GM12865 (cell line): ENCODE data around the gene NCOA5.

Experiments
- DNase-seq: peaks from one replicate; pipeline ENCODE4 v3.0.0; 2010; ENCODE audit warnings: low read depth
- H3K4me3 ChIP-seq: 2 replicates; pipeline ENCODE4 v1.5.1; 2011; ENCODE audit warnings: mild to moderate bottlenecking, low read depth, low read length, control low read depth
- CTCF ChIP-seq: IDR thresholded peaks from 2 replicates; pipeline ENCODE4 v1.5.1; 2011; ENCODE audit warnings: low read length, control low read depth, low read depth, inconsistent platforms; ENCODE audit not compliant: insufficient read depth; ENCODE audit errors: missing control alignments

NCOA5 gene

DNA sequence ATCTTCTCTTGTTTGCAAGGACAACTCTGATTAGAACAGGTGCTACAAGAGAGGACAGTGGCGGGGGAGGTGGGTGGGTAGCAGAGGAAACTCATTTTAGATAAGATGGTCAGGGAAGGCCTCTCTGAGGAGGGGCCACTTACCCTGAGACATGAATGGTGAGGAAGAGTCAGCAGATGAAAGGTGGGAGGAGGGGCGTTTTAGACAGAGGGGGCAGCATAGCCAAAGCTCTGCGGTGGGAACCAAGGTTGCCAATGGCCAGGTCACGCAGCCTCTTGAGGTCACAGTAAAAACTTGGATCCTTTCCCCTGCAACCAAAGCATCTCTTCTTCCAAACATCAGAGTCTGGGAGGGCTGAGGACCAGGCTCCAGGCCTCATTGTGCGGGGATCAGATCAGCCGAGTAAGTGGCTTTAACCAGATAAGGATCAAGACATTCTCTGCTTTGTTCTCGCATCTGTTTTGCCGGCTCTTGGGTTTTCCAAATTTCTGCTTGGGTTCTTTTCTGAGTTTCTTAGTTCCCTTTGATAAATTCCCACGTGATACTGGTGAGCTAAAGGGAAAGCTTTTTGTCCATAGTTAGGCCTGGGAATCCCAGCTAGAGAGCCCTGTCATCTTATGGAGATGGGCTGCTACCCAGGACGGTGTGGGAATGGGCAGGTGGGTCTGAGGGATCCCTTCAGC lies 22.8 kb upstream of the NCOA5 start:
- no peak overlapping the region for H3K4me3 ChIP-seq
- TF ChIP-seq CTCF: no peak
- no peak for DNase-seq

DNA sequence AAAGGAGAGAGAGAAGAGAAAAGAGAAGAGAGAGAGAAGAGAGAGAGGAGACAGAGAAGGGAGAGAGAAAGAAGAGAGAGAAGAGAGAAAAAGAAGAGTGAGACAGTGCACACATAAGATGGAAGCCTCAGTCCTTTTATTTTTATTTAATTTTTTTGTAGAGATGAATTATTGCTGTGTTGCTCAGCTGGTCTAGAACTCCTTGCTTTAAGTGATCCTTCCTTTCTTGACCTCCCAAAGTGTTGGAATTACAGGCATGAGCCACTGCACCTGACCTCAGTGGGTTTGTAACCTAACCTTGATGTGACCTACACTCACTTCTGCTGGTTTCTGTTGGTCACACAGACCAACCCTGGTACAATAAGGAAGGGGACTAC lies 22.1 kb upstream of the NCOA5 start:
- no peak for TF ChIP-seq CTCF
- DNase-seq: no peak
- H3K4me3 ChIP-seq: no peak overlapping the region

GRCh38 chr20:46111028-46111835 lies 21.5 kb upstream of the NCOA5 start:
- DNase-seq: peak; percentile 89
- H3K4me3 ChIP-seq: no peak overlapping the region
- TF ChIP-seq CTCF: no peak

- H3K4me3 ChIP-seq: peak overlapping the region; percentile 39; the same call in 1 of the 2 replicates
- no peak for DNase-seq
- TF ChIP-seq CTCF: no peak
Observed at GRCh38 chr20:46108976-46109375, 19.2 kb upstream of the NCOA5 start.

GRCh38 chr20:46108435-46108841 lies 18.7 kb upstream of the NCOA5 start:
- H3K4me3 ChIP-seq: peak overlapping the region; percentile 39
- peak; percentile 93 for DNase-seq
- peak; percentile 24 for TF ChIP-seq CTCF

DNA sequence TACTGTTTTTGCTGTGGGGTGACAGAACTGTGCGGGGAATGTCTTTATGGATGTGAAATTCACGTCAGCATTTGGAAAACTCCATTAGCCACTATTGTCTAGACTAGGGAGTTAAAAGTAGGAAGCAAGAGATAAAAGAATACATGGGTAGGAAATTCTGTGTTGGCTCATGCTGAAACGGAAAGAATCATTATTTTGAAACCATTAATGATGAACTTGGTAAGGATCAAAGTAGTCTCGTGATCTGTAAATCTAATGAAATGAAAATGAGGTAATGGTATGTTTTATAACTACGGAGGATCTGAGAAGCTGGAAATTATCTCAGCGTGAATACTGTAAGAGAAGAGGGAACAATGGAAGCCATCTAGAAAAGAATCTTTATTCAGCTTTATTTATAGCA lies 17.3 kb upstream of the NCOA5 start:
- no peak for TF ChIP-seq CTCF
- no peak overlapping the region for H3K4me3 ChIP-seq
- no peak for DNase-seq
